NCI-H82 (cell line): ENCODE results near the gene RBMS3.
A peak's percentile ranks its signal among the peaks of the same experiment; 100 is the strongest.
"Not testable (repeated sequence)": the region's sequence is repeated elsewhere in the genome, so short reads cannot be mapped to it uniquely, and the experiment has no call there.

Source experiments
- DNase-seq: peaks from one replicate; lab custom pipeline; 2025; lab: John Stamatoyannopoulos, UW

The RBMS3 gene

GRCh38 chr3:29775340-29775739 lies 494.5 kb downstream of the RBMS3 start:
- DNase-seq = no peak

DNA sequence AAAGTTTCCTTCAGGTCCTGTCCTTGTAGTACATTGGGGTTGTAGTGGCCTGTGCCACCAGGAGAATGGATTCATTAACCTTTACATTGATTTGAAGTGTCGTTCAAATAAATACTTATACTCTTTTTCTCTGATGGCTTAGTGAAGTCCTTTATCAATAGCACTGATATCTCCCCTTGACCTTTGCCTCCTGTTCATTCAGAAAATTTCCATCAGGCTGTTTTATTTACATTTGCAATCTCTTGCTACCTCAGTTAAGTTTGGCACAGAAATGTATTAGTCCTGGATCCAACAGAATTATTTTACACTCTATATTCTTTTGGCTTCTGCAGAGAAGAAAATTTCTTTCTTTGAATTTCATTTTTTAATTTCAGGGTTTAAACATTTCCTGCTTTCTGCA lies 497.0 kb downstream of the RBMS3 start:
- no peak for DNase-seq

- DNase-seq = no peak
Measured at GRCh38 chr3:29789686-29790085, 508.8 kb downstream of the RBMS3 start.

DNA sequence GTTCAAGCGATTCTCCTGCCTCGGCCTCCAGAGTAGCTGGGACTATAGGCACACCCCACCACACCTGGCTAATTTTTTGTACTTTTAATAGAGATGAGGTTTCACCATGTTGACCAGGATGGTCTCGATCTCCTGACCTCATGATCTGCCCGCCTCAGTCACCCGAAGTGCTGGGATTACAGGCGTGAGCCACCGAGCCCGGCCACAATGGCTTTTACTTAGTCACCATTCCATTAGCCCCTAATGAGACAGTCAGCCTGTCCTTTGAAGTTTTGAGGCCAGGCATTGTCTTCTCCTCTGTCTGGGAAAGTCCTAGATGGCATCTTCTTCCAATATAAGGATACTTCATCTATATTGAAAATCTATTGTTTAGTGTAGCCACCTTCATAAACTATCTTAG lies 515.9 kb downstream of the RBMS3 start:
- no peak for DNase-seq

GRCh38 chr3:29802057-29802456 lies 521.2 kb downstream of the RBMS3 start:
- DNase-seq = no peak

GRCh38 chr3:29804044-29804443 lies 523.2 kb downstream of the RBMS3 start:
- no peak for DNase-seq

DNA sequence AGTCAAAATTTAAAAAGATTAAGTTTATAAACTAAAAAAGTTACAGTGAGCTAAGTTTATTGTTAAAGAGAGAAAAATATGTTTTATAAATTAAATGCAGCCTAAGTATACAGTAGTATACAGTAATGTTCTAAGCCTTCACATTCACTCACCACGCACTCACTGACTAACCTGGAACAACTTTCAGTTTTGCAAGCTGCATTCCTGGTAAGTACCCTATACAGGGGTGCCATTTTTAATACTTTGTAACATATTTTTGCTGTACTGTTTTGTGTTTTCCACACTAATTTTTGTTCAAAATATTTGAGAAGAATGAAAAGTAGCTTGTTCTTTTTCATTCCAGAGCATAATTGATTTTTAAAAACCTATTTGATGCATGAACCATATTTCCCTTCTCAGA lies 524.9 kb downstream of the RBMS3 start:
- no peak for DNase-seq

GRCh38 chr3:29808324-29808723 lies 527.5 kb downstream of the RBMS3 start:
- DNase-seq = not testable (repeated sequence)

DNA sequence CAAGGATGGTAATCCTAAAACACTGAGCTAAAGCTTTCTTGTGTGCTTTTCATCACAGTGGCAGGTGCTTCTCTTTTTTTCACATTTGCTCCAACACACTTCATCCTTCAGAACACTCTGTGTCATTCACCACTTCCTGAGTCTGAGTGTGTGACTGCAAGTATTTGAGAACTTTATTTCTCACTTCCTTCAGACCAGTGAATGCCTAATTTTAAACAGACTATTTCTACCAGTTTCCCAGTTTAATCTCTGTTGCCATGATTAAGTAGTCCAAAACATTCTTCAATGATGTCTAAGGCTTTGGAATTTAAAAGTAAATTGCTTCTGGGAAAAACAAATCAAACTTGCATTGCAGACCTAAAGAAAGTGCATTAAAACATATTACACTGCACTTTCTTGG lies 541.2 kb downstream of the RBMS3 start:
- no peak for DNase-seq

GRCh38 chr3:29823233-29823632 lies 542.4 kb downstream of the RBMS3 start:
- no peak for DNase-seq

DNA sequence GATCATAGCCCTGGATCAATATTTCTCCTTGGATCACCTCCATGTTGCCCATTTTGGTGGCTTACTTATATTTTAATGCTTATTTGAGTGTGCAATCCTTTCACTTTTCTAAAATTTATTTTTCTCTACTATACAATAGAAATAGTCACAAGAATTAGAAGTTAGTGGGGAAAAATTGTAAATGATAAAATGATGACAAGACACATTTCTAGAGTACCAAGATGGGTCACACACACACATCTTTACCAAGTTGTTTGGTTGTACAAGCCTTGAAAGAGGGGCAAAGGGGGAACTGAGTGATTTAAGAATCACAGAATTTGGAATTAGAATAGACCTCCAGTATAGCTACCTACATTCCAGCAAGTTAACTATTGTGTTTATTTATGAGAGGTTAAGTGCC lies 545.8 kb downstream of the RBMS3 start:
- no peak for DNase-seq

- DNase-seq = no peak
Measured at GRCh38 chr3:29827756-29828155, 546.9 kb downstream of the RBMS3 start.

DNA sequence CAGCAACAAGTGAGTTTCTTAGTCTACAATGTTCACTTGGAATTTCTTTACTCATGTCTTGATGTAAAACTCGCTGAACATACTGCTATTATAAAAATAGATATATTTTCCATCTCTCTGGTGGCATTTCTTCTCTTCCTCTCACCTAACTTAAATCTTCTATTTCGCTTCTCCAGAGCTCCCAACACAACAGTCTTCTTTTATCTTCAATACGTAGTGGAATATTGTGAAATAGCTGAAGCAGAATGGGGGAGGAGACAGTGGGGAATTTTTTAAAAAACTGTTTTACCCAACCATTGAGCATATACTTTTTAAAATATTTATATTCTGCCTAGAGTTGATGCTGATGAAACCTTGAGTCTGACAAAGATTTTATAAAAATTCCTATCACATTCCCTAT lies 548.5 kb downstream of the RBMS3 start:
- no peak for DNase-seq

DNA sequence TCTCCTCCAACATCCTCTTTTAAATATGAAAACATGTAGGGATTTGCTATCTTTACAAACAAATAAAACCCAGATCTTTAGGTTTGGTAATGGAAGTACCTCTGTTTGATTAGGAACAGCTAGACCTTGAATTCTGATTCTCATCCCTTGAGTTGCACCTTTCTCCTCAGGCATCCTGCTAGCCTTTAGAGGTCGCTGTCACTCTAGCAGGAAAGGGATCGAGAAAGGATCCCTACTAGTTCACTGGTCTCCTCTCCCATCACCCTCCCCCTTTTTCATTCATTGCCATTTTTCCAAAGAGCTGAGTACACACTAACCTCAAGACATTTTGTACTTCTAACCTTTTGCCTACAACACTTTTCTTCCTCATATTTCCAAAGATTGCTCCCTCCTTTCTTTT lies 569.8 kb downstream of the RBMS3 start:
- peak; percentile 9 for DNase-seq

GRCh38 chr3:29852767-29853166 lies 571.9 kb downstream of the RBMS3 start:
- no peak for DNase-seq

DNA sequence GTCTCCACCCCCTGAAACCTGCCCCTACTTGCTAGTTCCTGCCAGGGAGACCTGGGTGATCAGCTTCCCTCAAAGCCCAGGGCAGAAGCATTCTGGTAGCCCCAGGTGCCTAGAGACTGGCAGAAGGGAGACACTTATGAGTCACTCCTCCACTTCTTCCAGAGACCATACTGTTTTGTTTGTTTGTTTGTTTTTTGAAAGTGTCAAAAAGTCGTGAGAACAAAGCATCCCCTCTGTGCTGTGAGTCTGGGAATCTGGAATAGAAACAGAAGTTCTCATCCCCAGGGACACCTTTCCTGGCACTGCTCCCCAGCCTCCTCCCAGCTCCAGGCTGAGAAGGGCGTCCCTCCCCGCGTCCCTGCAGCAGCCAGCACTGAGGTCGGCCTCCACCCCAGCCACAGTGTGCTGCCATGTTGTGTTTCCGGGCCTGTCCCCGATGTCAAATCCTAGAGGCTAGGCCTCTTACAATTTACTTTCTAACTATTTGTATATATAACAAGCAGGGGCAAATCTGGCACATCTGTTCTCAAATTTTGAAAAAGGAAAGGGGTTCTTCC lies 573.0 kb downstream of the RBMS3 start:
- DNase-seq = no peak

DNA sequence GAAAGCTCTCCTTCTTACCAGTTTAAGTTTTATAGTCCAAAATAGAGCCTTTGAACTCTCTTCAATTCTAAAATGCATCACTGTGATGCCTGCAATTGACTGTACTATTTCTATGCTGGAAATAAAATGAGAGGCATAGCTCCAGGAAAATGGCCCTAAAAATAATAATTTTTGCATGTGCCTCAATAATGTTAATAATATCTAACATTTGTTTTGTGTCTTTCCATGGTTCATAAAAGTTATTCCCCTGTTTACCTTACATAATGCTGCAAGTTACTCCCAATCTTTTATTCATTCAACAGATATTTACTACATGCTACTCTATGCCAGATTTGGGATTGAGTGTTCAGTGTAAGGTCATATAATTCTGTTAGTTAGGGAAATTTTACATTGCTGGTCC lies 574.0 kb downstream of the RBMS3 start:
- DNase-seq = no peak

GRCh38 chr3:29859726-29860270 lies 578.9 kb downstream of the RBMS3 start:
- no peak for DNase-seq

DNA sequence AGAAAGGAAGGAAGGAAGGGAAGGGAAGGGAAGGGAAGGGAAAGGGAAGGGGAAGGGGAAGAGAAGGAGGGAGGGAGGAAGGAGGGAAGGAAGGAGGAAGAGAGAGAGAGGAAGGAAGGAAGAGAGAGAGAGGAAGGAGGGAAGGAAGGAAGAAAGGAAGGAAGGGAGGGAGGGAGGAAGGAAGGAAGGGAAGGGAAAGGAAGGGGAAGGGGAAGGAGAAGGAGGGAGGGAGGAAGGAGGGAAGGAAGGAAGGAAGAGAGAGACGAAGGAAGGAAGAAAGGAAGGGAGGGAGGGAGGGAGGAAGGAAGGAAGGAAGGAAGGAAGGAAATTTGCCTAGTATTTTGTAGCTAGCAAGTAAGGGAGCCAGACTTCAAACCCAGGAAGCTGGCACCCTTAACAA lies 583.9 kb downstream of the RBMS3 start:
- DNase-seq = no peak

DNA sequence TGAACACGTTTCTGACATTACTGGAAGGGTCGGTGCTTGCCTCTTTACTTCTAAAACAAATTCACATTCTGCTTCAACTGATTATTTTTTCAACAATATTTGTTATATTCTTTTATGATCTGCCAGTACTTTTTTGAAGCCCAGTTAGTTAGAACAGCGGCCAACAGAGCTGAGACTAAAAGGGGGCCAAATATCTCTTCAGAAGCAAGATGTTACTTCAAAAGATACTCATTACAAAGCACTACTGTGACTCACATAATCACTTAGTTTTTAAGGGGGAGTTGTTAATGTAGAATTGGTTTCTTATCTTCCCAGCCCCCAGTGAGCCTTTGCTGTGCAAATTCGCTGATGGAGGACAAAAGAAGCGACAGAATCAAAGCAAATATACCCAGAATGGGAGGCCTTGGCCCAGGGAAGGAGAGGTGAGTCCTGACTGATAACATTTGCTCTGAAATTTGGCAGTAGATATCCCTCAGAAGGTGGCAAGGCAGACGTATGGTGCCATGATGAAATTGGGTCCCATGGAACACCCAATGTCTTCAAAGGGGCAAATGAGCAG lies 587.8 kb downstream of the RBMS3 start:
- DNase-seq = no peak

DNA sequence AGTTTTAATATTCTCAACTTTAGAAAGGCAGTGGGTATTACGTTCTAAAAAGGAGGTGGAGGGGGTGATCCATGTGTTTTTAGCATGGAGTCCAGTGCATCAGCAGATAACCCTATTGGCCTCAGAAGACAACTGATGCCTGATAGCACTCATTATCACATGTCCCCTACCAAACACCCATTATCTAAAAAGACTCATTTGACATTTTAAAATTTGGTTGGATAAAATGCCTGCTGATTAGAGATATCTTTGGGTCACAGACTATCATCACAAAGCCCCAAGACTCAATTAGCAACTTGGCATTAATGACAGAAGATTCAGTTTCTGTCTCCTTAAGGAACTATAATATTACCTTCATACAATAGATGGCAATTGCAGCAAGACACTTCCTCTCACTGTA lies 589.3 kb downstream of the RBMS3 start:
- no peak for DNase-seq

GRCh38 chr3:29871087-29871486 lies 590.2 kb downstream of the RBMS3 start:
- no peak for DNase-seq

DNA sequence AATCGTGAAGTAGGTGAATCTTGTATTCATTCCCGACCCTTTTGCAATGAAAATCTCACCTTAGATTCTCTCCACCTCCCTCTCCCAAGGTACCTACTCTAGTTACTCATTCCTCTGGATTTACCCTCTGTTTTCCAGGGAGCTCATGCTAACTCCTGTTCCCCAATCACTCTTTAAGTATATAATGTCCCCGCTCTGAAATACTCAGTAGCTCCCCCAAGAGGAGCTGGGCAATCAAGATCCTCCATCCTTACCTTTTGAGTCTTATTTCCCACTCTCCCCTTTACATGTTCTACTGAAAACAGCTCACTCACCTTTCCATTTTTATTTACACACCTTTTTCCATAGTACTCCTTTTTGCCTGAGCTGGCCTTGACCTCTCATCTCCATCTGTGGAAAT lies 599.9 kb downstream of the RBMS3 start:
- no peak for DNase-seq

DNA sequence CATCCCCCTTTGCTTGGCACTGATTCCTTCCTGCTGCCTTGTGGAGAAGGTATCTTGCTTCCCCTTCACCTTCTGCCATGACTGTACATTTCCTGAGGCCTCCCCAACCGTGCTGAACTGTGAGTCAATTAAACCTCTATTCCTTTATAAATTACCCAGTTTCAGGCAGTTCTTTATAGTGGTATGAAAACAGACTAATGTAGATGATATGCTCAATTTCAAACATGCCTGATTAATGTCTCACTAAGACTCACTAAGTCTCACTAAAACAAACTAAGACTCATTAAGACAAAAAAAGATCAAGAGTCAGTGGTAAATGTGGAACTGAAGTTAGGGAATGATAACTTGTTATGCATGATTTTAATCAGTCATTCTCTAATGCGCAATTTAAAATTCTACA lies 606.6 kb downstream of the RBMS3 start:
- DNase-seq = no peak
